Endothelial cell of umbilical vein (primary cell): ENCODE data around the gene AURKAIP1. TPM values are rescaled to one million over a fixed set of nuclear protein-coding genes. Genes with fewer than 3 reads are reported as not detected.

Source experiments
- BruUV-seq: library from RNA; stranded (reverse); fragments of 400-500 nt; replicated peaks from 2 replicates; lab custom pipeline; 2021; lab: Mats Ljungman, UMichigan
- CTCF ChIA-PET: fragments of 300-600, 350-600 bp; sonication (Branson Sonifier 250); formaldehyde crosslinking; loops from one replicate; lab custom pipeline; 2021; ENCODE audit warnings: antibody characterized with exemption, inconsistent platforms; lab: Charles Lee
- POLR2A ChIA-PET: fragments of 300-600, 350-600 bp; sonication (Branson Sonifier 250); formaldehyde crosslinking; loops from one replicate; lab custom pipeline; 2021; ENCODE audit warnings: antibody characterized with exemption, inconsistent platforms; lab: Charles Lee
- DNase-seq: peaks from one replicate; pipeline ENCODE4 v3.0.0-alpha.2; 2011; ENCODE audit warnings: low read depth, low spot score
- FAIRE-seq: peaks from 2 replicates; lab custom pipeline; 2011; peaks lifted over from hg19 to GRCh38; lab: Jason Lieb, UNC
- H2AFZ ChIP-seq: 2 replicates; pipeline ENCODE4 v1.6.0; 2012; ENCODE audit warnings: low read depth, low read length, control low read depth, inconsistent platforms
- H3K27ac ChIP-seq: 2 replicates; pipeline ENCODE4 v1.5.1; 2011; ENCODE audit warnings: low read depth, mild to moderate bottlenecking, control low read depth, low read length, moderate library complexity; ENCODE audit not compliant: insufficient read depth
- H3K27me3 ChIP-seq, 2 experiments: 2 replicates each; pipeline versions ENCODE4 v1.6.0 to v1.6.1; 2011; ENCODE audit warnings: low read length in 2 of 2, mixed read lengths in 1 of 2; ENCODE audit not compliant: control insufficient read depth in 2 of 2, insufficient read depth in 2 of 2
- H3K36me3 ChIP-seq, 2 experiments: 2 replicates in 1 of 2; 3 replicates in 1 of 2; pipeline ENCODE4 v1.5.1; 2011; ENCODE audit warnings: low read length in 2 of 2, mild to moderate bottlenecking in 1 of 2, moderate library complexity in 1 of 2; ENCODE audit not compliant: control insufficient read depth in 2 of 2, insufficient read depth in 2 of 2; ENCODE audit errors: extremely low read depth in 1 of 2
- H3K4me1 ChIP-seq: 3 replicates; pipeline ENCODE4 v1.5.1; 2011; ENCODE audit warnings: mild to moderate bottlenecking, low read length; ENCODE audit not compliant: control insufficient read depth, insufficient read depth; ENCODE audit errors: extremely low read depth
- H3K4me2 ChIP-seq: 2 replicates; pipeline ENCODE4 v1.6.1; 2011; ENCODE audit warnings: low read length, control low read depth, mixed read lengths; ENCODE audit not compliant: insufficient read depth
- H3K4me3 ChIP-seq, 3 experiments: fragments of 200-600 bp in 1 of 3; sonication (generic), shearing (Covaris generic) in 1 of 3; replicated peaks in 1 of 3; 2 replicates each; pipeline ENCODE4 v1.5.1; 2011 to 2016; ENCODE audit warnings: control low read depth in 3 of 3, low read length in 3 of 3, mild to moderate bottlenecking in 2 of 3, inconsistent platforms in 1 of 3, low read depth in 1 of 3, moderate library complexity in 1 of 3; ENCODE audit not compliant: insufficient read depth in 1 of 3
- H3K79me2 ChIP-seq: 2 replicates; pipeline ENCODE4 v1.6.0; 2012; ENCODE audit warnings: low read length, inconsistent platforms; ENCODE audit not compliant: control insufficient read depth, insufficient read depth
- H3K9ac ChIP-seq: replicated peaks from 2 replicates; pipeline ENCODE3; 2011; ENCODE audit warnings: low read length, control low read depth; ENCODE audit not compliant: insufficient read depth; ENCODE audit errors: extremely low read depth
- H3K9me1 ChIP-seq: replicated peaks from 3 replicates; pipeline ENCODE4 v1.6.0; 2011; ENCODE audit warnings: mild to moderate bottlenecking, low read length; ENCODE audit not compliant: control insufficient read depth, insufficient read depth; ENCODE audit errors: extremely low read depth
- H3K9me3 ChIP-seq: replicated peaks from 2 replicates; pipeline ENCODE4 v1.5.1; 2012; ENCODE audit warnings: low read length, inconsistent platforms; ENCODE audit not compliant: control insufficient read depth, insufficient read depth
- H4K20me1 ChIP-seq: replicated peaks from 2 replicates; pipeline ENCODE3; 2011; ENCODE audit warnings: mild to moderate bottlenecking, low read length; ENCODE audit not compliant: control insufficient read depth, insufficient read depth; ENCODE audit errors: extremely low read depth
- EZH2 ChIP-seq: IDR thresholded peaks from 2 replicates; pipeline ENCODE4 v1.6.1; 2012; ENCODE audit warnings: borderline replicate concordance, low read depth, mild to moderate bottlenecking, moderate library complexity, low read length, inconsistent platforms; ENCODE audit not compliant: severe bottlenecking
- FOS ChIP-seq: IDR thresholded peaks from 2 replicates; pipeline ENCODE4 v1.6.1; 2011; ENCODE audit warnings: mild to moderate bottlenecking, low read length, moderate library complexity, borderline replicate concordance; ENCODE audit not compliant: insufficient read depth
- GATA2 ChIP-seq: IDR thresholded peaks from 2 replicates; pipeline ENCODE4 v1.7.0; 2011; ENCODE audit warnings: low read depth, mild to moderate bottlenecking, moderate library complexity, mixed read lengths, low read length; ENCODE audit not compliant: insufficient read length, insufficient read depth
- JUN ChIP-seq: IDR thresholded peaks from 2 replicates; pipeline ENCODE4 v1.6.1; 2011; ENCODE audit warnings: borderline replicate concordance, low read depth; ENCODE audit not compliant: insufficient read length, insufficient read depth
- MYC ChIP-seq: IDR thresholded peaks from one replicate; pipeline ENCODE4 v1.6.1; 2011; ENCODE audit warnings: mild to moderate bottlenecking, low read depth, low read length
- POLR2A ChIP-seq: IDR thresholded peaks from 2 replicates; pipeline ENCODE4 v1.6.1; 2012; ENCODE audit warnings: low read depth, mild to moderate bottlenecking, control low read depth, low read length
- POLR2AphosphoS5 ChIP-seq: IDR thresholded peaks from 2 replicates; pipeline ENCODE4 v1.6.1; 2012; ENCODE audit warnings: low read depth, mild to moderate bottlenecking, control low read depth, low read length, moderate library complexity; ENCODE audit not compliant: insufficient read depth
- dilution Hi-C: fragments of 300-500 bp; cut with MboI; formaldehyde crosslinking; loops from one replicate; pipeline ENCODE4 v1.15.0; 2019; ENCODE audit warnings: low sequenced_read_pairs; ENCODE audit not compliant: extremely low pct_ligation_motif_present
- intact Hi-C: fragments of 100-400 bp; cut with micrococcal nuclease; formaldehyde crosslinking; loops from one replicate; pipeline ENCODE4 v1.10.0; 2022
- polyA plus RNA-seq, 4 experiments: library from polyadenylated mRNA; depleted of rRNA in 3 of 4; stranded (reverse) in 3 of 4; unstranded in 1 of 4; fragments of >200 nt; gene quantifications; 2 replicates each; pipeline versions ENCODE4 v1.2.1 to v1.2.3, GENCODE V29; 2011 to 2012; ENCODE audit warnings: missing spikeins in 1 of 4
- total RNA-seq: library from RNA; stranded (reverse); gene quantifications from 2 replicates; pipeline ENCODE4 v1.2.3, GENCODE V29; 2021
- TF ChIP-seq, protein P1 (sequence below): IDR thresholded peaks from 2 replicates; pipeline ENCODE4 v1.6.1; 2011; ENCODE audit not compliant: insufficient read depth, insufficient read length
- TF ChIP-seq, protein P2 (sequence below), 2 donors: IDR thresholded peaks; 1 replicate in 1 of 2; 2 replicates in 1 of 2; pipeline ENCODE4 v1.5.1; 2011; ENCODE audit warnings: low read length in 2 of 2, mild to moderate bottlenecking in 2 of 2, moderate library complexity in 2 of 2, control low read depth in 1 of 2, inconsistent platforms in 1 of 2, low read depth in 1 of 2; ENCODE audit not compliant: insufficient read depth in 1 of 2; ENCODE audit errors: extremely low read depth in 1 of 2

Gene AURKAIP1
- total and polyA plus RNA-seq, 2 donors (not counting 3 experiments of a cell fraction or from before 2014, with no cell fraction given): 73.3 to 151 TPM

- Histone ChIP-seq H3K36me3 (no peaks in the 10 kb centered on the region), H3K4me3 (no peak within 1 kb of the TSS), H2AFZ (peak within 1 kb of the TSS; percentile 44), H3K4me1 (peaks cover 3% of the 10 kb centered on the region), H3K9me1 (no peaks in the 10 kb centered on the region), H3K27ac (no peak within 1 kb of the TSS), H3K9ac (no peak within 1 kb of the TSS), H3K9me3 (no peaks in the 10 kb centered on the region), H3K27me3 (no peaks in the 10 kb centered on the region), H3K4me2 (no peak within 1 kb of the TSS), H4K20me1 (no peaks in the 10 kb centered on the region), H3K79me2 (no peaks in the 10 kb centered on the region)
- FAIRE-seq: no peak
- POLR2A ChIA-PET: no interaction called here
- CTCF ChIA-PET: interaction anchor here (0.6 to 2.2 kb wide), 4 partner anchors 9 to 21 kb away, joined by 3 to 11 read pairs (median 4); no protein-coding TSS in a partner anchor
- no TSS peak for BruUV-seq
- dilution Hi-C loops (no loop called here), intact Hi-C loops (no loop called here)
- no peak for TF ChIP-seq FOS
- TF ChIP-seq, protein P1, sequence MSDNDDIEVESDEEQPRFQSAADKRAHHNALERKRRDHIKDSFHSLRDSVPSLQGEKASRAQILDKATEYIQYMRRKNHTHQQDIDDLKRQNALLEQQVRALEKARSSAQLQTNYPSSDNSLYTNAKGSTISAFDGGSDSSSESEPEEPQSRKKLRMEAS: no peak
- TF ChIP-seq GATA2: no peak
- DNase-seq: no peak
Measured at GRCh38 chr1:1421147-1421906, 46.3 kb upstream of the AURKAIP1 start, which contains the start of gene ANKRD65. ANKRD65 (minus strand) TSS chr1:1421276; CDS start chr1:1421005, 271 bp downstream.

- Histone ChIP-seq H3K9ac (no peak overlapping the region), H2AFZ (no peak overlapping the region), H3K4me3 (no peak overlapping the region), H3K9me1 (no peaks in the 10 kb centered on the region), H3K4me1 (peaks cover 3% of the 10 kb centered on the region), H3K9me3 (no peaks in the 10 kb centered on the region), H3K27me3 (no peaks in the 10 kb centered on the region), H3K4me2 (no peak overlapping the region), H4K20me1 (no peaks in the 10 kb centered on the region), H3K36me3 (no peaks in the 10 kb centered on the region), H3K79me2 (no peaks in the 10 kb centered on the region), H3K27ac (no peak overlapping the region)
- ChIA-PET POLR2A (no interaction called here), CTCF (interaction anchor here (0.6 to 2.2 kb wide), 8 partner anchors 9 to 45 kb away, joined by 3 to 11 read pairs (median 4); partner anchors contain the start of genes AURKAIP1 and CCNL2)
- FAIRE-seq (no peak), DNase-seq (no peak)
- intact Hi-C loops (no loop called here), dilution Hi-C loops (no loop called here)
- TF ChIP-seq POLR2A: no peak
- TF ChIP-seq, protein P1: no peak
- no peak for TF ChIP-seq POLR2AphosphoS5
- no peak for TF ChIP-seq MYC
- no peak for TF ChIP-seq EZH2
- no peak for TF ChIP-seq GATA2
- TF ChIP-seq JUN: no peak
- no peak for TF ChIP-seq FOS
- TF ChIP-seq, protein P2, sequence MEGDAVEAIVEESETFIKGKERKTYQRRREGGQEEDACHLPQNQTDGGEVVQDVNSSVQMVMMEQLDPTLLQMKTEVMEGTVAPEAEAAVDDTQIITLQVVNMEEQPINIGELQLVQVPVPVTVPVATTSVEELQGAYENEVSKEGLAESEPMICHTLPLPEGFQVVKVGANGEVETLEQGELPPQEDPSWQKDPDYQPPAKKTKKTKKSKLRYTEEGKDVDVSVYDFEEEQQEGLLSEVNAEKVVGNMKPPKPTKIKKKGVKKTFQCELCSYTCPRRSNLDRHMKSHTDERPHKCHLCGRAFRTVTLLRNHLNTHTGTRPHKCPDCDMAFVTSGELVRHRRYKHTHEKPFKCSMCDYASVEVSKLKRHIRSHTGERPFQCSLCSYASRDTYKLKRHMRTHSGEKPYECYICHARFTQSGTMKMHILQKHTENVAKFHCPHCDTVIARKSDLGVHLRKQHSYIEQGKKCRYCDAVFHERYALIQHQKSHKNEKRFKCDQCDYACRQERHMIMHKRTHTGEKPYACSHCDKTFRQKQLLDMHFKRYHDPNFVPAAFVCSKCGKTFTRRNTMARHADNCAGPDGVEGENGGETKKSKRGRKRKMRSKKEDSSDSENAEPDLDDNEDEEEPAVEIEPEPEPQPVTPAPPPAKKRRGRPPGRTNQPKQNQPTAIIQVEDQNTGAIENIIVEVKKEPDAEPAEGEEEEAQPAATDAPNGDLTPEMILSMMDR (IDR thresholded peaks at IDR 0.05; ENCODE audit: extremely low read depth in 1 of 2, insufficient read depth in 1 of 2, low read depth in 1 of 2, low read length in 2 of 2): no peak
- no TSS peak for BruUV-seq
Measured at GRCh38 chr1:1420654-1421141, 45.7 kb upstream of the AURKAIP1 start.
